HEK293T (cell line): ENCODE measurements around the gene RUFY1.

Experiments used
- ARNT ChIP-seq: fragments of 450-650 bp; IDR thresholded peaks from 2 replicates; pipeline ENCODE4 v1.6.1; 2017; ENCODE audit warnings: mild to moderate bottlenecking
- ELF4 ChIP-seq: fragments of 450-650 bp; IDR thresholded peaks from 2 replicates; pipeline ENCODE4 v1.6.1; 2017; ENCODE audit warnings: antibody characterized with exemption
- FOXA1 ChIP-seq: fragments of 450-650 bp; IDR thresholded peaks from 2 replicates; pipeline ENCODE4 v1.6.1; 2016; ENCODE audit warnings: mild to moderate bottlenecking
- SP1 ChIP-seq: fragments of 450-650 bp; IDR thresholded peaks from 2 replicates; pipeline ENCODE4 v1.6.1; 2017
- ZNF384 ChIP-seq: fragments of 450-650 bp; IDR thresholded peaks from 2 replicates; pipeline ENCODE4 v1.6.1; 2016

DNA sequence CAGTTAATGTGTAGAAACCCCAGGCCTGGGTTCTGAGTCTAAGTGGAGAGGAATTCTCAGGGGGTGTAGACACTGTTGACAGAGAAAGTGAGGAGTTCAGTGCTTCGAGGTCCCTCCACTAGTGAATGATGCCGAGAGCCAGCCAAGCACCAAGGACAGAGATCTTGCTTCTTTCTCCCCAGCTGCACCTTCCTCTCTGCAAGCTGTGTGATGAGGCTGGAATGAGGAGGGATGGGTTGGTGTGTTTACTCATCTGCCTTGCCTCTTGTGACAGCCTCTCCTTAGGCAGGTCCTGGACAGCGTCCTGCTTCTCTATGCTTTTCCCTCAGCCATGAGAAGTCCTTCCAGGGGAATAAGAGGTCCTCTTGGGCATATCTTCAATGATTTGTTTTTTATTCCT lies 37.8 kb downstream of the RUFY1 start:
- TF ChIP-seq FOXA1, result no peak
- no peak for TF ChIP-seq SP1
- TF ChIP-seq ZNF384, result no peak
- TF ChIP-seq ARNT, result no peak
- TF ChIP-seq ELF4, result no peak
